GM11168 (cell line): Measurements from ENCODE around the gene GRPR.

Source experiments
- in situ Hi-C: fragments of 300-500 bp; cut with MboI; formaldehyde crosslinking; loops from one replicate; pipeline ENCODE4 v1.12.0; 2022; ENCODE audit warnings: low sequenced_read_pairs; ENCODE audit not compliant: unreplicated experiment

GRPR gene

GRCh38 chrX:16123222-16123786 lies at the start of gene GRPR:
Gene GRPR, plus strand, starts transcription at chrX:16123565. Its CDS starts 389 bp downstream, at chrX:16123954.
- in situ Hi-C loops = no loop called here

- in situ Hi-C loops = no loop called here
Measured at GRCh38 chrX:16075087-16075486, 48.3 kb upstream of the GRPR start.

- in situ Hi-C loops = no loop called here
Measured at GRCh38 chrX:16076834-16077233, 46.5 kb upstream of the GRPR start.

- in situ Hi-C loops = no loop called here
Measured at GRCh38 chrX:16077811-16078210, 45.6 kb upstream of the GRPR start.

GRCh38 chrX:16081357-16081756 lies 42.0 kb upstream of the GRPR start:
- in situ Hi-C loops = no loop called here

GRCh38 chrX:16082470-16083085 lies 40.8 kb upstream of the GRPR start:
- in situ Hi-C loops = no loop called here

- in situ Hi-C loops = no loop called here
Measured at GRCh38 chrX:16087076-16087475, 36.3 kb upstream of the GRPR start.

- in situ Hi-C loops = no loop called here
Measured at GRCh38 chrX:16089086-16089485, 34.3 kb upstream of the GRPR start.

- in situ Hi-C loops = no loop called here
Measured at GRCh38 chrX:16096141-16096540, 27.2 kb upstream of the GRPR start.

- in situ Hi-C loops = no loop called here
Measured at GRCh38 chrX:16100673-16101072, 22.7 kb upstream of the GRPR start.

GRCh38 chrX:16101581-16101980 lies 21.8 kb upstream of the GRPR start:
- in situ Hi-C loops = no loop called here

- in situ Hi-C loops = no loop called here
Measured at GRCh38 chrX:16103625-16104024, 19.7 kb upstream of the GRPR start.

GRCh38 chrX:16112428-16112827 lies 10.9 kb upstream of the GRPR start:
- in situ Hi-C loops = no loop called here

GRCh38 chrX:16113978-16114565 lies 9.3 kb upstream of the GRPR start:
- in situ Hi-C loops = no loop called here

GRCh38 chrX:16114611-16115010 lies 8.8 kb upstream of the GRPR start:
- in situ Hi-C loops = no loop called here

GRCh38 chrX:16119353-16120220 lies 3.8 kb upstream of the GRPR start:
- in situ Hi-C loops = no loop called here

GRCh38 chrX:16120431-16120830 lies 2.9 kb upstream of the GRPR start:
- in situ Hi-C loops = no loop called here

- in situ Hi-C loops = no loop called here
Measured at GRCh38 chrX:16124201-16124600, 836 bp downstream of the GRPR start.

- in situ Hi-C loops = loop anchor here (25.0 kb wide), 1 partner anchor 188 kb away; no protein-coding TSS in a partner anchor
Measured at GRCh38 chrX:16125520-16126149, 2.3 kb downstream of the GRPR start.

GRCh38 chrX:16130707-16131106 lies 7.3 kb downstream of the GRPR start:
- in situ Hi-C loops = loop anchor here (25.0 kb wide), 1 partner anchor 193 kb away; no protein-coding TSS in a partner anchor
